B cell (primary cell): Measurements from ENCODE around the gene RORB. TPM values are rescaled to one million over a fixed set of nuclear protein-coding genes. Genes with fewer than 3 reads are reported as not detected.

Experiments
- ATAC-seq: fragments of 200-7000 bp; cut with Tn5 transposase; one replicate; pipeline ENCODE4 v1.10.0; 2021; ENCODE audit warnings: low read depth, mild to moderate bottlenecking, moderate number of reproducible peaks, moderate library complexity
- CTCF ChIA-PET: fragments of 350-600 bp; sonication (Branson Sonifier 250); formaldehyde crosslinking; loops from one replicate; lab custom pipeline; 2021; ENCODE audit warnings: antibody characterized with exemption, inconsistent platforms; lab: Charles Lee
- POLR2A ChIA-PET: fragments of 350-600 bp; sonication (Branson Sonifier 250); formaldehyde crosslinking; loops from one replicate; lab custom pipeline; 2021; ENCODE audit warnings: antibody characterized with exemption; lab: Charles Lee
- DNase-seq: peaks from one replicate; pipeline ENCODE4 v3.0.0; 2013
- H2AFZ ChIP-seq: 2 replicates; pipeline ENCODE4 v1.6.1; 2012; ENCODE audit warnings: mild to moderate bottlenecking, low read depth, low read length; ENCODE audit not compliant: insufficient read depth, poor library complexity, severe bottlenecking
- H3K27ac ChIP-seq, 2 donors: 1 replicate in 1 of 2; 2 replicates in 1 of 2; pipeline ENCODE4 v1.5.1; 2012 to 2013; ENCODE audit warnings: low read length in 2 of 2, mild to moderate bottlenecking in 2 of 2, moderate library complexity in 1 of 2
- H3K27me3 ChIP-seq, 4 experiments: fragments of 200-600 bp in 1 of 4; sonication (generic) in 1 of 4; replicated peaks in 1 of 4; 1 replicate in 2 of 4; 2 replicates in 2 of 4; pipeline versions ENCODE4 v1.6.1 to v1.7.0; 2013 to 2016; ENCODE audit warnings: low read length in 3 of 4, mild to moderate bottlenecking in 2 of 4, mixed read lengths in 1 of 4, moderate library complexity in 1 of 4; ENCODE audit not compliant: insufficient read depth in 4 of 4, control insufficient read depth in 3 of 4; ENCODE audit errors: control extremely low read depth in 1 of 4
- H3K36me3 ChIP-seq, 2 experiments: replicated peaks in 1 of 2; 1 replicate in 1 of 2; 2 replicates in 1 of 2; pipeline versions ENCODE4 v1.6.1 to v1.7.1; 2013; ENCODE audit warnings: low read length in 1 of 2; ENCODE audit not compliant: insufficient read depth in 2 of 2, control insufficient read depth in 1 of 2; ENCODE audit errors: control extremely low read depth in 1 of 2, extremely low read depth in 1 of 2
- H3K4me1 ChIP-seq, 2 donors: fragments of 200-600 bp in 1 of 2; sonication (generic) in 1 of 2; 1 replicate in 1 of 2; 2 replicates in 1 of 2; pipeline versions ENCODE4 v1.5.1 to v1.6.1; 2013 to 2017; ENCODE audit warnings: low read length in 2 of 2; ENCODE audit not compliant: control insufficient read depth in 2 of 2, insufficient read depth in 2 of 2
- H3K4me2 ChIP-seq: replicated peaks from 2 replicates; pipeline ENCODE3; 2012; ENCODE audit warnings: mild to moderate bottlenecking, low read depth, low read length; ENCODE audit not compliant: poor library complexity, severe bottlenecking
- H3K4me3 ChIP-seq, 5 experiments: fragments of 200-600 bp in 1 of 5; sonication (generic) in 1 of 5; 1 replicate in 3 of 5; 2 replicates in 2 of 5; pipeline versions ENCODE4 v1.5.1 to v1.7.0; 2011 to 2016; ENCODE audit warnings: low read length in 4 of 5, mild to moderate bottlenecking in 4 of 5, low read depth in 2 of 5, control low read depth in 1 of 5, moderate library complexity in 1 of 5; ENCODE audit not compliant: insufficient read depth in 1 of 5; ENCODE audit errors: control extremely low read depth in 1 of 5, extremely low read depth in 1 of 5
- H3K79me2 ChIP-seq: fragments of 200-600 bp; sonication (generic); one replicate; pipeline ENCODE4 v1.6.0; 2016; ENCODE audit warnings: low read length; ENCODE audit not compliant: control insufficient read depth, insufficient read depth
- H3K9ac ChIP-seq: fragments of 200-600 bp; sonication (generic); 2 replicates; pipeline ENCODE4 v1.6.1; 2017; ENCODE audit warnings: mild to moderate bottlenecking, low read length, moderate library complexity
- H3K9me3 ChIP-seq, 3 donors: one replicate each; pipeline versions ENCODE4 v1.6.1 to v1.7.1; 2013; ENCODE audit warnings: low read length in 2 of 3; ENCODE audit not compliant: control insufficient read depth in 2 of 3, insufficient read depth in 1 of 3; ENCODE audit errors: control extremely low read depth in 1 of 3
- H4K20me1 ChIP-seq: 2 replicates; pipeline ENCODE4 v1.6.0; 2012; ENCODE audit warnings: mild to moderate bottlenecking, low read length; ENCODE audit not compliant: insufficient read depth, control insufficient read depth, poor library complexity, severe bottlenecking
- H3K27ac Mint-ChIP-seq: one replicate; pipeline ENCODE4 v1.8.0; 2021; ENCODE audit warnings: mixed read lengths
- H3K27me3 Mint-ChIP-seq: one replicate; pipeline ENCODE4 v1.8.0; 2021; ENCODE audit warnings: mixed read lengths
- H3K4me1 Mint-ChIP-seq: one replicate; pipeline ENCODE4 v1.8.0; 2021; ENCODE audit warnings: mixed read lengths
- H3K4me3 Mint-ChIP-seq: one replicate; pipeline ENCODE4 v1.8.0; 2021; ENCODE audit warnings: mixed read lengths
- H3K9me3 Mint-ChIP-seq: one replicate; pipeline ENCODE4 v1.8.0; 2022; ENCODE audit warnings: mixed read lengths; ENCODE audit not compliant: insufficient read depth
- CTCF ChIP-seq: fragments of 200-600 bp; IDR thresholded peaks from one replicate; pipeline ENCODE4 v1.8.0; 2022; ENCODE audit warnings: antibody characterized with exemption, mild to moderate bottlenecking
- EZH2 ChIP-seq: IDR thresholded peaks from 2 replicates; pipeline ENCODE4 v1.6.1; 2012; ENCODE audit warnings: borderline replicate concordance, low read depth, mild to moderate bottlenecking, moderate library complexity, low read length; ENCODE audit not compliant: insufficient read depth, poor library complexity, severe bottlenecking
- WGBS: methylation state at CpG from one replicate; pipeline ENCODE4 v1.1.5; 2013; ENCODE audit warnings: missing lambda C conversion rate; ENCODE audit not compliant: insufficient coverage; 5-methylcytosine and 5-hydroxymethylcytosine counted together
- intact Hi-C: fragments of 100-400 bp; cut with micrococcal nuclease; formaldehyde crosslinking; loops from one replicate; pipeline ENCODE4 v1.10.0; 2022
- polyA minus RNA-seq: library from RNA; depleted of rRNA, polyadenylated mRNA; stranded (reverse); fragments of >200 nt; gene quantifications from 2 replicates; pipeline ENCODE4 v1.2.3, GENCODE V29; 2012
- polyA plus RNA-seq: library from polyadenylated mRNA; depleted of rRNA; stranded (reverse); fragments of >200 nt; gene quantifications from 2 replicates; pipeline ENCODE4 v1.2.3, GENCODE V29; 2012
- total RNA-seq, 2 donors: library from RNA; stranded (reverse); fragments of 120-200 nt in 1 of 2; gene quantifications; 1 replicate in 1 of 2; 2 replicates in 1 of 2; pipeline versions ENCODE4 v1.2.3 to v1.2.4, GENCODE V29; 2013 to 2022

Gene RORB
- total RNA-seq (not detected in 2 replicates), polyA plus RNA-seq (0.01 and 0.09 TPM in 2 replicates), polyA minus RNA-seq (0.14 TPM in 1 of 2 replicates, not detected in the other)
- 0.02 TPM for total RNA-seq (2013)

- H3K27me3 Mint-ChIP-seq: peaks cover 53% of the 10 kb centered on the region
- H3K4me3 Mint-ChIP-seq: peak within 1 kb of the TSS; percentile 93
- Histone ChIP-seq H3K9ac (peak within 1 kb of the TSS; percentile 90), H3K36me3 (no peaks in the 10 kb centered on the region), H3K79me2 (no peaks in the 10 kb centered on the region), H4K20me1 (no peaks in the 10 kb centered on the region), H3K4me1 (peaks cover 32 to 36% of the 10 kb centered on the region in 2 donors), H2AFZ (peak within 1 kb of the TSS; percentile 98), H3K27me3 (peaks cover 0 to 41% (median 33%) of the 10 kb centered on the region in 4 experiments), H3K4me3 (peak within 1 kb of the TSS; percentile 58 to 99 (median 72)), H3K27ac (no peak within 1 kb of the TSS), H3K4me2 (peak within 1 kb of the TSS; percentile 91), H3K9me3 (peaks cover 0 to 15% (median 0%) of the 10 kb centered on the region in 3 donors)
- intact Hi-C loops: no loop called here
- WGBS: 3% methylated on average over 37 of the region's 50 CpGs
- TF ChIP-seq EZH2 (peak; percentile 20), CTCF (no peak)
- DNase-seq (peak; percentile 44), ATAC-seq (peak; percentile 74)
- H3K4me1 Mint-ChIP-seq: peaks cover 37% of the 10 kb centered on the region
- H3K27ac Mint-ChIP-seq: no peak within 1 kb of the TSS
- no peaks in the 10 kb centered on the region for H3K9me3 Mint-ChIP-seq
- ChIA-PET CTCF (interaction anchor here (0.6 kb wide), 1 partner anchor 549 kb away, joined by 3 read pairs; no protein-coding TSS in a partner anchor), POLR2A (no interaction called here)
Measured at GRCh38 chr9:74496819-74497747, at the start of gene RORB. Gene RORB (plus strand): TSS chr9:74497335. CDS start chr9:74497977, 642 bp downstream.
